GM18499 (cell line): ENCODE data around the gene PHF21B.
"Not testable (repeated sequence)": the region's sequence is repeated elsewhere in the genome, so short reads cannot be mapped to it uniquely, and the experiment has no call there.

Source experiments
- ATAC-seq: cut with Tn5 transposase; IDR thresholded peaks from one replicate; pipeline ENCODE4 v1.9.1; 2021; ENCODE audit warnings: moderate number of reproducible peaks; ENCODE audit not compliant: insufficient read depth, unreplicated experiment

Gene PHF21B

GRCh38 chr22:44858819-44859218 is 151.0 kb downstream of the PHF21B start:
- ATAC-seq: not testable (repeated sequence)

- no peak for ATAC-seq
These were observed 153.9 kb downstream of the PHF21B start for GRCh38 chr22:44855855-44856254.

GRCh38 chr22:44854641-44855040 is 155.2 kb downstream of the PHF21B start:
- ATAC-seq: not testable (repeated sequence)

GRCh38 chr22:44850946-44851345 is 158.9 kb downstream of the PHF21B start:
- no peak for ATAC-seq

GRCh38 chr22:44848791-44849420 is 160.9 kb downstream of the PHF21B start:
- no peak for ATAC-seq

- no peak for ATAC-seq
These were observed 161.5 kb downstream of the PHF21B start for GRCh38 chr22:44848296-44848741.

GRCh38 chr22:44847892-44848291 is 161.9 kb downstream of the PHF21B start:
- ATAC-seq: no peak

GRCh38 chr22:44847380-44847779 is 162.4 kb downstream of the PHF21B start:
- ATAC-seq: no peak

- no peak for ATAC-seq
These were observed 163.0 kb downstream of the PHF21B start for GRCh38 chr22:44846726-44847275.

- ATAC-seq: no peak
These were observed 163.7 kb downstream of the PHF21B start for GRCh38 chr22:44845796-44846720.

GRCh38 chr22:44845191-44845590 is 164.6 kb downstream of the PHF21B start:
- ATAC-seq: no peak

- ATAC-seq: no peak
These were observed 167.4 kb downstream of the PHF21B start for GRCh38 chr22:44842417-44842816.

GRCh38 chr22:44840611-44841322 is 169.0 kb downstream of the PHF21B start:
- ATAC-seq: no peak

- no peak for ATAC-seq
These were observed 170.1 kb downstream of the PHF21B start for GRCh38 chr22:44839721-44840120.

GRCh38 chr22:44839061-44839460 is 170.7 kb downstream of the PHF21B start:
- ATAC-seq: no peak

GRCh38 chr22:44838316-44839016 is 171.3 kb downstream of the PHF21B start:
- ATAC-seq: no peak

GRCh38 chr22:44837481-44837880 is 172.3 kb downstream of the PHF21B start:
- no peak for ATAC-seq

GRCh38 chr22:44834065-44834464 is 175.7 kb downstream of the PHF21B start:
- no peak for ATAC-seq

GRCh38 chr22:44831885-44832284 is 177.9 kb downstream of the PHF21B start:
- ATAC-seq: no peak
